Gastrocnemius medialis (tissue), 4 donors: ENCODE measurements around the gene POLR2H. TPM values are rescaled to one million over a fixed set of nuclear protein-coding genes. Genes with fewer than 3 reads are reported as not detected.

Experiments used
- ATAC-seq, 2 donors: fragments of 150-250 bp; one replicate each; pipeline ENCODE4 v1.9.1; 2016
- DNase-seq, 2 donors: peaks; one replicate each; pipeline ENCODE4 v3.0.0-alpha.2; 2019
- H3K27ac ChIP-seq, 4 donors: fragments of 200-600 bp; sonication (generic); 1 replicate in 1 of 4; 2 replicates in 3 of 4; pipeline ENCODE4 v1.5.1; 2016 to 2018; ENCODE audit warnings: mild to moderate bottlenecking in 2 of 4, moderate library complexity in 1 of 4
- H3K27me3 ChIP-seq, 3 donors: fragments of 200-600 bp; sonication (generic) in 2 of 3; 1 replicate in 1 of 3; 2 replicates in 2 of 3; pipeline versions ENCODE4 v1.5.1 to v1.6.0; 2016 to 2019; ENCODE audit warnings: mild to moderate bottlenecking in 1 of 3, moderate library complexity in 1 of 3
- H3K36me3 ChIP-seq, 2 donors: fragments of 200-600 bp; sonication (generic) in 1 of 2; one replicate each; pipeline ENCODE4 v1.5.1; 2017 to 2018
- H3K4me1 ChIP-seq, 2 donors: fragments of 200-600 bp; sonication (generic) in 1 of 2; one replicate each; pipeline ENCODE4 v1.5.1; 2016 to 2017; ENCODE audit warnings: mild to moderate bottlenecking in 2 of 2
- H3K4me3 ChIP-seq, 4 donors: fragments of 200-600 bp; sonication (generic) in 3 of 4; 1 replicate in 1 of 4; 2 replicates in 3 of 4; pipeline ENCODE4 v1.5.1; 2016 to 2019; ENCODE audit warnings: mild to moderate bottlenecking in 2 of 4
- H3K9me3 ChIP-seq, 3 donors: fragments of 200-600 bp; sonication (generic) in 2 of 3; 1 replicate in 1 of 3; 2 replicates in 2 of 3; pipeline ENCODE4 v1.5.1; 2016 to 2019
- CTCF ChIP-seq, 5 experiments: fragments of 450-650 bp in 3 of 5; fragments of 200-600 bp in 2 of 5; sonication (generic) in 2 of 5; IDR thresholded peaks in 4 of 5; conservative IDR thresholded peaks in 1 of 5; 1 replicate in 4 of 5; 2 replicates in 1 of 5; pipeline ENCODE4 v1.5.1; 2016 to 2019; ENCODE audit warnings: antibody characterized with exemption in 5 of 5, mild to moderate bottlenecking in 3 of 5, moderate library complexity in 3 of 5
- POLR2A ChIP-seq, 2 donors: fragments of 450-650 bp; IDR thresholded peaks; one replicate each; pipeline ENCODE4 v1.6.1; 2017; ENCODE audit warnings: antibody characterized with exemption in 2 of 2, mild to moderate bottlenecking in 2 of 2, moderate library complexity in 2 of 2
- in situ Hi-C, 4 donors: fragments of 200-750 bp; cut with MboI; loops; one replicate each; pipeline versions ENCODE4 v1.15.0 to v1.8.0; 2017; ENCODE audit warnings: low sequenced_read_pairs in 4 of 4
- intact Hi-C: fragments of 100-400 bp; cut with DNase I; formaldehyde crosslinking; loops from one replicate; pipeline ENCODE4 v1.15.1; 2023; ENCODE audit warnings: low total_unique reads
- total RNA-seq, 4 donors: library from RNA; depleted of rRNA; stranded (reverse); fragments of >200 nt; gene quantifications; one replicate each; pipeline versions ENCODE4 v1.1.0 to v1.2.3, GENCODE V29; 2016

Gene POLR2H
- total RNA-seq, 4 donors from 2014 or later = 45.5 to 87.7 (median 53.0) TPM

- Histone ChIP-seq H3K4me3 (peak overlapping the region; percentile 18 to 66 (median 54)), H3K4me1 (peaks cover 73 to 74% of the 10 kb centered on the region in 2 donors), H3K36me3 (peaks cover 6 to 77% of the 10 kb centered on the region in 2 donors), H3K27me3 (no peaks in the 10 kb centered on the region), H3K9me3 (no peaks in the 10 kb centered on the region), H3K27ac (peak overlapping the region; percentile 92 to 100 (median 98))
- intact Hi-C loops (loop anchor here (2.0 kb wide), 1 partner anchor 13 kb away; no protein-coding TSS in a partner anchor), in situ Hi-C loops (no loop called here)
- DNase-seq (no peak), ATAC-seq (no peak)
- TF ChIP-seq CTCF (IDR thresholded peaks at IDR 0.05 in 4 of 5, conservative IDR thresholded peaks at IDR 0.05 in 1 of 5) (no peak), POLR2A (IDR thresholded peaks at IDR 0.05) (no peak)
Observed at GRCh38 chr3:184321666-184322065, 39.8 kb upstream of the POLR2H start.

- peak overlapping the region; percentile 92 to 100 (median 98) for H3K27ac ChIP-seq
- TF ChIP-seq POLR2A (IDR thresholded peaks at IDR 0.05) (peak in 1 of 2 donors; percentile 8), CTCF (IDR thresholded peaks at IDR 0.05 in 4 of 5, conservative IDR thresholded peaks at IDR 0.05 in 1 of 5) (no peak)
- no peaks in the 10 kb centered on the region for H3K27me3 ChIP-seq
- ATAC-seq (peak; percentile 73), DNase-seq (peak; percentile 78 to 93)
- no peaks in the 10 kb centered on the region for H3K9me3 ChIP-seq
- intact Hi-C loops = no loop called here
- in situ Hi-C loops = no loop called here
- peaks cover 12 to 80% of the 10 kb centered on the region in 2 donors for H3K36me3 ChIP-seq
- peak overlapping the region in 3 of 4 donors; percentile 24 to 66 (median 57) for H3K4me3 ChIP-seq
- H3K4me1 ChIP-seq = peaks cover 61% of the 10 kb centered on the region in 2 donors
Observed at GRCh38 chr3:184322731-184323487, 38.6 kb upstream of the POLR2H start.

GRCh38 chr3:184323696-184324095 is 37.8 kb upstream of the POLR2H start:
- no peak for TF ChIP-seq CTCF (IDR thresholded peaks at IDR 0.05 in 4 of 5, conservative IDR thresholded peaks at IDR 0.05 in 1 of 5)
- no peak for TF ChIP-seq POLR2A (IDR thresholded peaks at IDR 0.05)
- DNase-seq = peak in 1 of 2 donors; percentile 84

GRCh38 chr3:184325269-184325668 is 36.2 kb upstream of the POLR2H start:
- Histone ChIP-seq H3K27me3 (no peaks in the 10 kb centered on the region), H3K27ac (peak overlapping the region; percentile 18 to 97 (median 50)), H3K4me3 (no peak overlapping the region), H3K4me1 (peaks cover 40 to 41% of the 10 kb centered on the region in 2 donors), H3K9me3 (no peaks in the 10 kb centered on the region), H3K36me3 (peaks cover 12 to 98% of the 10 kb centered on the region in 2 donors)
- intact Hi-C loops (no loop called here), in situ Hi-C loops (no loop called here)
- no peak for DNase-seq
- no peak for ATAC-seq
- TF ChIP-seq POLR2A (IDR thresholded peaks at IDR 0.05) (no peak), CTCF (IDR thresholded peaks at IDR 0.05 in 4 of 5, conservative IDR thresholded peaks at IDR 0.05 in 1 of 5) (no peak)

More at GRCh38 chr3:184323696-184324095, 37.8 kb upstream of the POLR2H start:
- Histone ChIP-seq H3K27ac (peak overlapping the region; percentile 92 to 100 (median 98)), H3K4me3 (peak overlapping the region in 2 of 4 donors; percentile 39 to 57), H3K4me1 (peaks cover 53% of the 10 kb centered on the region in 2 donors), H3K36me3 (peaks cover 12 to 83% of the 10 kb centered on the region in 2 donors), H3K9me3 (no peaks in the 10 kb centered on the region), H3K27me3 (no peaks in the 10 kb centered on the region)
- peak; percentile 12 to 29 for ATAC-seq
- intact Hi-C loops (no loop called here), in situ Hi-C loops (no loop called here)
